NCI-H69 (cell line): Measurements from ENCODE around the gene MOCS1.

Source experiments
- DNase-seq: peaks from one replicate; lab custom pipeline; 2025; lab: John Stamatoyannopoulos, UW

MOCS1 gene

GRCh38 chr6:39948199-39948791, 14.0 kb upstream of the MOCS1 start:
- no peak for DNase-seq

- DNase-seq = no peak
Observed at GRCh38 chr6:39947611-39948068, 13.4 kb upstream of the MOCS1 start.

GRCh38 chr6:39945626-39946025, 11.4 kb upstream of the MOCS1 start:
- DNase-seq = no peak

- DNase-seq = no peak
Observed at GRCh38 chr6:39942903-39943580, 8.8 kb upstream of the MOCS1 start.

DNA sequence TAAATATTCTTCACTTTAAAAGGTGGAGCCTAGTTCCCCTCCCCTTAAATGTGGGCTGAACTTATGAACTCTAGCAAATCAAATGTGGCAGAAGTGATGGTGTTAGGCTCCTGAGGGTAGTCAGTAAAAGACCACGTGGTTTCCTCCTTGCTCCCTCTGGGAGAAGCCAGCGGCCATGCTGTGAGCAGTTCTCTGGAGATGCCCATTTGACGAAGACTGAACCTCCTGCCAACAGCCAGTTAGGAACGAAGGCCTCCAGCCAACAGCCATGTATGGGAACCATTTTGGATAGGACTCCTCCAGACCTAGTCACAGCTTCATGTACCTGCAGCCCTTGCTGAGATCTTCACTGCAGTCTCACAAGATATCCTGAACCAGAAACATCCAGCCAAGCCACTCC, 7.6 kb upstream of the MOCS1 start:
- DNase-seq = no peak

DNA sequence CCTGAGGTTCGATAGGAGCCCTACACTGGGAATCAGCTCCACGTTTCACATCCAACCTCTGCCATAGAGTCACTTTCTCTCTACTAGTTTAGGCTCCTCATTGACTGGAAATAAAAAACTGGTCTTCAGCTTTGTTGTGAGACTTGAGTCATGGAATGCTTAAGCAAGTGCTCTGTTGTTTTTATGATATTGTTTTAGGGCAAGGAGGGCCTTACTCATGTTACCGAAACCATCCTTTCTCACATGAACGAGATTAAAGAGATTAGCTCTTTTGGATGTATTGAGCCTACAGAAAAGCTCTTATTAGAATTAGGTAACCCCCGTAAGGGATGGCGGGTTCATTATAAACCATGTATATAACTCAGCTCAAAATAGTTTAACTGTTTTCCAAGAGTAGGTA, 6.9 kb upstream of the MOCS1 start:
- DNase-seq = no peak

GRCh38 chr6:39938773-39939654, 4.8 kb upstream of the MOCS1 start:
- no peak for DNase-seq

- peak; percentile 29 for DNase-seq
Observed at GRCh38 chr6:39937686-39938333, 3.5 kb upstream of the MOCS1 start.

DNA sequence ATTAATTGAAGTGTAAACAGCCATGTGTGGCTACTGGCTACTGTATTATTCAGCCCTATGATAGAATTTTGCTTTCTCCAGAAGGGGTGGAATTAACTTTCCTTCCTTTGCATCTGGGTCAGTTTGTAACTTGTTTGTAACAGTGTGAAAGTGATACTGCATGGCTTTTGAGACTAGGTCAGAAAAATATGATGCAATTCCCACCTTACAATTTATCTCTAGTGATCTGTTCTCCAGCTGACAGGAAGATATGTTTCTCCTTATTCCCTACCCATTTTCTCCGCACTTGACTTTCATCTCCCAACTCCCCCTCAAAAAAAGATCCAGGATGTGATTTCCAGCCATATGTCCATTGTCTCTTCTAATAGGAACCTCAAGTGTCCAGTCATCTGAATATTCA, 2.6 kb upstream of the MOCS1 start:
- DNase-seq = no peak

GRCh38 chr6:39935241-39935640, 979 bp upstream of the MOCS1 start:
- DNase-seq = no peak

- DNase-seq = no peak
Observed at GRCh38 chr6:39933669-39934130, 562 bp downstream of the MOCS1 start.

GRCh38 chr6:39932386-39932910, 1.8 kb downstream of the MOCS1 start:
- DNase-seq = no peak

GRCh38 chr6:39931607-39932006, 2.7 kb downstream of the MOCS1 start:
- DNase-seq = no peak

- DNase-seq = no peak
Observed at GRCh38 chr6:39930540-39930939, 3.7 kb downstream of the MOCS1 start.

DNA sequence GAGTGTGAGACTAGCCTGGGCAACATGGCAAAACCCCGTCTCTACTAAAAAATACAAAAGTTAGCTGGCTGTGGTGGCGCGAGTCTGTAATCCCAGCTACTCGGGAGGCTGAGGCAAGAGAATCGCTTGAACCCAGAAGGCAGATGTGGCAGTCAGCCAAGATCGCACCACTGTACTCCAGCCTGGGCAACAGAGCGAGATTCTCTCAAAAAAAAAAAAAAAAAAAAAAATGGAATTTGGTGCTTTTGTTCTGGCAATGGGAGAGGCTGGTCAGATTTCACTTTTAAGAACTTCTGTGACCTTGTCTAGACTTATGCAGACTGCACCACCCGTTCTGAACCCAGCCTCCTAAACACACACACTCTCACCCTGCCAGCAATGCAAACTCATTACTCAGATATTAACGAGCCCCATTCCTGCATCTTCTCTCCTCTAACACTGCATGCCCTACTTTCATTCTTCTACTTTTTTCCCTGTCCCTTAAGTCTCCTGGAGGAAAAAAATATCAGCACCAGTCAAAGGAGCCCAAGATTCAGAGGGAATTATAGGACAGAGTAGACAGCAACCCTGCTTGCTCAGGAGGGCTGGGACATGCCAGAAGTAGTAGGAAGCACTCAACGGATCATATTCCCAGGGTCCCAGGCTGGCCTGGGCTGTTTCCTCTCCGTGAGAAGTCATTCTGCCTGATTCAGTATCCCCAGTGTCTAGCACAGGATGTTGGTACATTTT, 4.4 kb downstream of the MOCS1 start:
- no peak for DNase-seq

DNA sequence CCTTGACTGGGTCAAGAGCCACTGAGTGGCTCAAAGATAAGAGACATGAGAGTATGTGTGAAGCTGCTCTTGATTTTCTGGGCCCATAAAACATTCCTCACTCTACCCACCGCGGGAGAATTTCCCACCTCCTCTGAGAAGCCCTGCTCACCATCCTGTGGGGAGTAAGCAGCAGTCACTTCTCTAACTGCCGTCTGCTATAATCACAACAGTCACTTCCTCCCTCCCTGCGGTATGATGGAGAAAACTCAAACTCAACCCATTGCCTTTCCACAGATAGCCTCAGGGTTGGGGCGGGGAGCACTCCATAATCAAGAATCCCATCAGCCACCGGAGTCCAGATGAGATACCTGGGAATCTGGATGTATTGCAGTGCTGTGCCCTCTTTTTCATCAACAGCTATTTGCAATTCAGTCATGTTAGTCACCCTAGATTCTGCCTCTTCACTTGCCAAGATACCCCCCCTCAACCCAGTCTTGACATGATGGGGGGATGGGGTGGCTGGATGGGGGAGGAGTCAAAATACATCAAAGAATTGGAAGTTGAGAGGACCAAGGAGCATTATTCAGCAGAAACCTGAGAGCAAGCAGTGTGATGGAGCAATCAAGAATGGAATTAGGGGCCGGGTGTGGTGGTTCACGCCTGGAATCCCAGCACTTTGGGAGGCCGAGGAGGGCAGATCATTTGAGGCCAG, 5.1 kb downstream of the MOCS1 start:
- DNase-seq = no peak

DNA sequence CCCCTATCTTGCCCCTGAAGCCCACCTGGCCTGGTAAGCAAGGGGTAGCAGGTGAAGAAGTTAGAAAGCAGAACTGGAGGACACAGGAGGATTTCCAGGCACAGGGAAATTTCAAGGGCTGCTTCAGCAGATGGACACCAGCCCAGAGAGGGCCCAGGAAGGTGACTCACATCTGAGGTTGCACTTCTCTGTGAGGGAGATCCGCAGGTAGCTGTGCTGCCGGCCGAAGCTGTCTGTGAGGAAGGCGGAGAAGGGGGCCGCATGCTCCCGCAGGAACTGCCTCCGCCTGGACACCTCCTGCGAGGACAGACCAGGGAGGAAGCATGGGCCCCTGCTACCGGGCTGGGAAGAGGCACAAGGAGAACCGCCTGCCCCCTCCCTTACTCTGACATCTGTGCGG, 7.1 kb downstream of the MOCS1 start:
- DNase-seq = no peak

DNA sequence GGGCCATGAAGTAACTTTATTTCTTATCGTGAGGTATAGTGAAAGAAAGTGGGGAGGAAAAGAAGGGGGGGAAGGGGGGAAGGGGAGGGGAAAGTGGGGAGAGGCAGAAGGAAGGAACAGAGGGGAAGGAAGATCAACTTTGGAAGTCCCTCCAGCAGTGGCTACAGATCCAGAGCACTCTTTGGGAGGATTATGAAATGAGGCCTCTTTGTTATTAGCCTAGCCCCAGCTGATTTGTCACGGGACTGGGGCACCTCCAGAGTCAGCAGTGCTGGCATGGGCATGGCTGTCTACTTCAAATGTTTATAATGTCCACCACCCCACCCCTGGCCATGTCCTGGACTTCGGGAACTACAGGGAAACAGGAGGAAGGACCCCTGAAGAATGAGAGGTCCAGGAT, 7.6 kb downstream of the MOCS1 start:
- no peak for DNase-seq

- DNase-seq = no peak
Observed at GRCh38 chr6:39925931-39926290, 8.4 kb downstream of the MOCS1 start.

- DNase-seq = no peak
Observed at GRCh38 chr6:39925191-39925930, 8.9 kb downstream of the MOCS1 start.
